Suppressor macrophage treated with lipopolysaccharide for 1 hour (primary cell): ENCODE measurements around the gene KCTD2.
"Not testable (repeated sequence)": the region's sequence is repeated elsewhere in the genome, so short reads cannot be mapped to it uniquely, and the experiment has no call there.

Experiments used
- DNase-seq, 3 donors: peaks; one replicate each; pipeline ENCODE4 v3.0.0-alpha.2; 2020 to 2022

KCTD2 gene

DNA sequence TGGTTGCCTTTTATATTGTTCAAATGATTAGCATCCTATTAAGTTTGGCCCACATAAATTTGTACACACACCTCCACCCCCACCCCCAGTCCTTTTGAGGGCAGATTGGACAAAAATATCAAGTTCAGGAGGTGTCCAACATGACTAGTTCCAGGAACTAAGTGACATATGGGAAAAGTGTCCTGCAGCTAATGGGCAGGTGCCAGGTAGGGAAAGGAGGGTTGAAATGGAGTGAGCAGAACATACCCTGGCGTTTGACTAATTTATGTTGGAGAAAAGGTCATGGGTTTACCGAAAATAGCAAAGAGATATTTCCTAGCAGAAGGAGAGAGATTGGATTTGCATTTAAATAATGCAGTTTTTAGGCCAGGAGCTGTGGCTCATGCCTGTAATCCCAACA lies 4.9 kb downstream of the KCTD2 start:
- DNase-seq, result no peak

DNA sequence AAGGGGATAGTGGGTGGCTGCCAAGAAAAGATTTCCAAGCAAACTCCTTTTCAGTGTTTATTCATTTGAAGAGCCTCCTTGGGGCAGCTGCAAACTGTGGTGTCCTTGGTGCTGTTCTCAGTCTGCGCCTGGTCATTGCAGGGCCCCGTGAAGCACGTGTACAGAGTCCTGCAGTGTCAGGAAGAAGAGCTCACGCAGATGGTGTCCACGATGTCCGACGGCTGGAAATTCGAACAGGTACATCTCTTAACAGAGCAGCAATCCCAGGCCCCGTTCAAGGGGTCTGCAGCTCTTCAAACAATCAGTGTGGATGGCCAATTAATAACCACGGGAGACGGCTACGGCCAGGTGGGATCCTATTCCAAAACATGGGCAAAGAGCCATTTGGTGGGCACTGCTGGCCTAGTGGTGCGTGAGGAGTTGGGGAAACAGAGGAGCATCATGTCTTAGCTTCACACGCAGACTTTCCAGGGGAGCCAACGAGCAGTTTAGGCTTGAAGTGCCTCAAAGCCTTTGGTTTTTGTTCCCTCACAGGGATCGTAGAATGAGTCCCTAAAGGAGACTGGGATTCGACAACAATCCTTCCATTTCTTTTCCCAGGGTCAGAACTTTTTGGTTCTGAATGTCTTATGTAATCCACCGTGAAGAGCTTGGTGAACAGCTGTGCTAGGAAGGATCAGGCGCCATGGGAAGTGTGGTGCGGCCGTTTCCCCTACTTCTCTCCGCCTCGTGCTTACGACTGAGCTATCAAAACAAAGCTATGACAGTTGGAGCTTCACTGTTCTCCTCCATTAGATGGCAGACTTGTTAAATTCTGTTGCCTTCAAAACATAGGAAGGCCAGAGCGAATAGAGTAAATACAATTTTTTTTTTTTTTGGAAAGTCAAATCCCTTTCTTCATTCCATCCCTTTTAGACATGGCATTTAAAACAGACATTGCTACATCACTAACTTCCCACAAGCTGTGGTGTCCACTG lies 12.6 kb downstream of the KCTD2 start:
- peak; percentile 64 to 76 (median 73) for DNase-seq

GRCh38 chr17:75060434-75061054 lies 13.5 kb downstream of the KCTD2 start:
- DNase-seq, result no peak

DNA sequence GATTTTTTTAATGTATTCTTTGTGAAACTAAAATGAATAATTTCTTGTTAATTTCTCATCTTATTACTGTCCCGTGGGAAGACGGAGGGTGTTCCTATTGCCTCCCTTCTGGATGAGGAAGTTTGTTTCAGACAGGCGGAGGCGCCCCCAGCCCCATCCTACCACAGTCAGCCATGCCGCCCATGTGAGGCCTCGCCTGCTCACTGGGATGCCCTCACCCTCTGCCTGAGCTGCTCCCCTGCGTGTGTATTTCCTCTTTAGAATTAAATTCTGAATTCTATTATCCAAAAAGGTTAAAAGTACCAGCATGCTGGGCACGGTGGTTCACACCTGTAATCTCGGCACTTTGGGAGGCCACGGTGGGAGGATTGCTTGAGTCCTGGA lies 14.0 kb downstream of the KCTD2 start:
- no peak for DNase-seq

DNA sequence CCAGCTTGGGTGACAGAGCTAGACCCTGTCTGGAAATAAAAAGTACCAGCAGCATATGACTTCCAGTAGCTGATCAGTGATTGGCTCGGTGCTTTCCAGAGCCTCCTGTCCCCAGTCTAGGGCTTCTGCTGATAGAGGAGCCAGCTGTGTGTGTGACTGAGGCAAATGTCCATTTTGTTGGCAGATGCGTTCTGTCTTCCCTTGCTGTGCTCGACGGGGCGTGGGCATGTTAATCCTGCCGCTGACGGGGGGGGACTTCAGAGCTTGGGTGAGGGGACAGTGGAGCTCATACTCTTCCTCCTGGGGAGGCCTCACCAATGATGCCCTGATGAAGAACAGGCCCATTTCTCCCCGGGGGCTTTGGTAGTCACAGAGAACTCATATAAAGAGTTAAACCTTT lies 14.6 kb downstream of the KCTD2 start:
- no peak for DNase-seq

- DNase-seq, result no peak
Observed at GRCh38 chr17:75063201-75063600, 16.2 kb downstream of the KCTD2 start.

DNA sequence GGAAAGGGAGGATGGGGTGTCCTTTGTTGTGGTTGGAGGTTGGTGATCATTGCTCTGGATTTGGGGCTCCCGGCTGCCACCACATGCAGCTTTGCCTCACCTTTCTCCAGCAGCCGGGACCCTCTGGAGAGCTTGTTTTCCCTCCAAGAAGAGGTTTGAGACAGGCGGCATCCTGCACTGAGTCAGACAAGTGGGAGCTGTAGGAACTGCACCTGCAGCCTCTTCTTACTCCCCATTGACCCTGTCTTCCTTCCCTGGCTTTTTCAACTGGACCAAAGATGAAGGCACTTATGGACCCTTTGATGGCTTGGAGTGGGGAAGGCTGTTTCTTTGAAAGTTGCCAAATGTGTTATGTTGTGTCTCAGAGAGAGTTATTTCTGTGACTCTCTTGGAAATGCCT lies 16.6 kb downstream of the KCTD2 start:
- DNase-seq, result no peak

DNA sequence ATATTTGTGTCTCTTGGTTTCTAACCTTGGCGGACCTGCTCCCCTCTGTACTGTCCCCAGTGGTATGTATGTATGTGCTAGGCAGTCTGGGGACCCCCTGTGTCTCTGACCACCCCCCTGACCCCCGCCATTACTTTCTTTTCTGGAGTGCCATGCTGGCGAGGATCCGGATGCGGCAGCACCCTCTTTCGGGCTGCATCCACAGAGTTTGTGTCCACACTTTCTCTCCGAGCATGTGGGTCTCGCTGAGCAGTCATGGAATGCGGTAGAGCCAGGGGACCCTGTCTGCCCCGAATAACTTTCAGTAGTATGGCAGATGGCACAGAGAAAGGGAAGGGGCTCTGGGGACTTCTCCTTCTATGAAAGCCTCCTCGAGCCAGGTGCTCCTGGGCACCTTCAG lies 17.0 kb downstream of the KCTD2 start:
- no peak for DNase-seq

- DNase-seq, result no peak
Observed at GRCh38 chr17:75064460-75064859, 17.4 kb downstream of the KCTD2 start.

DNA sequence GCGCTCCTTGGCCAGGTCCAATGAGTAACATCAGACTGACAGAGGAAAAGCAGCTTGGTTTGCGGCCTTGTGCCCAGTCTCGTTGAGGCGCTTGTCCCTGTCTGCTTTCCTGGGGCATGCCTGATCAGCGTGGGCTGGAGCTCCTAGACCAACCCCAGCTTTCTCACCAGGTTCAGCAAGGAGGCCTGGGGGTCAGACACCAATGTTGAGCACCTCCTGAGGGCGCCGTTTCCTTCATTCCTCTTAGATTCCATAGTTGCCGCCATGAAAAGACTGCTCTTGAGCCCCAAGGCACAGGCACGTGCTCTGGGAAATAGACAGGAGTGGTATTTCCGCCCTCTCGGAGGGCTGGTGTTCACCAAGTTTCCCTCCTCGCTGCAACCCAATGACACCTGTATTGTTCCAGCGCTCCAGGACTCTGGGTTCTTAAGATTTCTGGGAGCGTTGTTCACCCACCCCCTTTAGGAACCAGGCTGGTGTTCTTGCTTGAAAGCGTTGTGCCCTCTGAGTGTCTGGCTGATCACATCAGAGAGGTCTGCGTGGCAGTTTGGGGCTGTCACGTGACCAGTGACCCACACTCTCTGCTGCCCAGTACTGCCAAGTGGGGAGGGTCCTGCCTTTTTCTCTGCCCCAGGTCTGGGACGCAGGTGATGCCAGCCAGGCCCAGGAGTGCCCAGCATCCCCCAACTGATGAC lies 18.0 kb downstream of the KCTD2 start:
- no peak for DNase-seq

DNA sequence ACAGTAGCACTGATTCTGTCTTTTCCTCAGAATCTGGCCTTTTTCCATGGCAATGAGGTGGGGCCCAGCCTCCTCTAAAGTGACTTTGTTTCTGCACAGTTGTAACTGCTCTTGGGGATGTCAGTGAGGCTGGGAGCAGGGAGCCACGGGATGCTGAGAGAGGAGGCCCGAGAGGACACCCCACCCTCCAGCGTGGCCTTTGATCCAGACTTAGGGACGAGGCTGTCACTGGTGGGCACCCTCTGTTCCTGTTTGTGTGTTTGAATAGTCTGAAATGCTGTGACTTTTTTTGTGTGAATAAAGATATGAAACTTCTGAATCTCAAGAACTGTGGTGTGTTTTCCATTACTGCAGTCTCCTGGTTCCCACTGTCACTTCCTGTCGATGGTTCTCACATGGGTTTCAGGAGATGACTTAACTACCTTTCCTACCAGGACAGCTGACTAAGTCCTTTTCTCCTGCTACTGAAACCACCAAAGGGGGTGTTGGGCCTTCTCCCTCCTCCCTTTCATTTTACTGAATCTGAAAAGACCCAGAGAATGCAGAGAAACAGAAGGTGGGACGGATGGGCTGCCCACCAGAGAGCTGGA lies 18.6 kb downstream of the KCTD2 start:
- DNase-seq, result peak; percentile 38 to 55 (median 43)

DNA sequence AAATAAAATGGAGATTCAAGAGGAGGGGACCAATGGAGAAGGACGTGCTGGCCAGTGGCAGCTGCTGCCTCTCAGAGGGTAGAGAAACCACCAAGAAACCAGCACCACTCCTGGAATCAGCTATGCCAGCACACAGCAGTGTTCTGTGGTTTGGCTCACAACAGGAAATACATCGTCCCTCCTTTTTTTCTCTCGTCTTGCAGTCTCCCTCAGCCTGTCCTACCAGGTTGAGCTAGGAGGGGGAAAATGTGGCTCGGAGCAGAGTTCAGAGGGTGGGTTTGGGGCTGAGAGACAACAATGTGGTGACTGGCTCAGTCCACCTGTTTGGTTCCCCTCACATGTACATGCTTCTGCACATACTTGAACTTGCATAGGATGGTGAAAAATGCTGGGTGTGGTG lies 20.8 kb downstream of the KCTD2 start:
- DNase-seq, result no peak

- no peak for DNase-seq
Observed at GRCh38 chr17:75068750-75069149, 21.7 kb downstream of the KCTD2 start.

GRCh38 chr17:75069783-75070182 lies 22.8 kb downstream of the KCTD2 start:
- peak; percentile 39 to 52 (median 42) for DNase-seq

DNA sequence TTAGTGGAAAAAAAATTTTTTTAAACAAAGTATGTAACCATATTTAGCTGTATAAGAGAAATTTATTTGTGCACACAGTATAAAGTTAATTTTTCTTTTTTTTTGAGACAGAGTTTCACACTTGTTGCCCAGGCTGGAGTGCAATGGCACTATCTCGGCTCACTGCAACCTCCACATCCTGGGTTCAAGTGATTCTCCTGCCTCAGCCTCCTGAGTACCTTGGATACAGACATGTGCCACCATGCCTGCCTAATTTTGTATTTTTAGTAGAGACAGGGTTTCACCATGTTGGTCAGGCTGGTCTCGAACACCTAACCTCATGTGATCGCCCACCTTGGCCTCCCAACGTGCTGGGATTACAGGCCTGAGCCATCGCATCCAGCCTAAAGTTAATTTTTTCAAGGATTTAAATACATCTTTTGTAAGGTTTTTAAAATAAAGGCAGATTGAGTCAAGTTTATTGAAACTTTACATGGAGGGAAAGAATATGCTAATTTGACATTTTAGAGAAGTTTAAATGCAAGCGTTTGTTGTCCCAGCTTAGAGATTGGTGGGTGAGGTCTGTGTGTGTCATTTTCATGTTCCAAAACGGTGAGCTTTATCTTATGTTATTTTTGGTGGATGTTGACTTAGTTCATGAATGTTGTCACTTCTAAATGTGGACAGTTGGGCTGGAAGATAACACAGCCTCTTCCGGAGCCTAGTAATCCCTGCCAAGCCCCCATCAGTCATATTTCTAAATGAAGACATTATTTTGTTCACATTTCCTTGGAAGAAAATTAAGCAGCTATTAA lies 24.6 kb downstream of the KCTD2 start:
- DNase-seq, result not testable (repeated sequence)

- DNase-seq, result not testable (repeated sequence)
Observed at GRCh38 chr17:75072909-75073308, 25.9 kb downstream of the KCTD2 start.

DNA sequence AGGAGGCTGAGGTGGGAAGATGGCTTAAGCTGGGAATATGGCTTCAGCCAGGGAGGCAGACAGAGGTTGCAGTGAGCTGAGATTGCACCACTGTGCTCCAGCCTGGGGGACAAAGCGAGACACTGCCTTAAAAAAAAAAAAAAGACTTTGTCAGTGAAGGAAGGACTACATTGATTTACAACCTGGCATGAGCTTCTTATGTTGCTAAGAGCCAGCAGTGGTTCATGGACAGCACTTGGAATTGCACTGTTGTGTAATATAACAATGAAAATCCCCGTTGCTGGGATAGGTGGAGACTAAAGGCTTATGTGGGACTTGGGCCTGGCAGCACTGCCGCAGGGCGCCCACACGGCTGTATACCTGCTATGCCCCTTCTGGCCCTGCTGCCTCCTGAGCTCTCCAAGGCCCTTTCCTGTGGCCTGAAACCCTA lies 26.6 kb downstream of the KCTD2 start:
- DNase-seq, result no peak

GRCh38 chr17:75074532-75074931 lies 27.5 kb downstream of the KCTD2 start:
- peak in 1 of 3 donors; percentile 27 for DNase-seq

- DNase-seq, result peak; percentile 86 to 92 (median 90)
Observed at GRCh38 chr17:75075597-75076336, 28.7 kb downstream of the KCTD2 start.

GRCh38 chr17:75077072-75077495 lies 30.1 kb downstream of the KCTD2 start:
- no peak for DNase-seq

DNA sequence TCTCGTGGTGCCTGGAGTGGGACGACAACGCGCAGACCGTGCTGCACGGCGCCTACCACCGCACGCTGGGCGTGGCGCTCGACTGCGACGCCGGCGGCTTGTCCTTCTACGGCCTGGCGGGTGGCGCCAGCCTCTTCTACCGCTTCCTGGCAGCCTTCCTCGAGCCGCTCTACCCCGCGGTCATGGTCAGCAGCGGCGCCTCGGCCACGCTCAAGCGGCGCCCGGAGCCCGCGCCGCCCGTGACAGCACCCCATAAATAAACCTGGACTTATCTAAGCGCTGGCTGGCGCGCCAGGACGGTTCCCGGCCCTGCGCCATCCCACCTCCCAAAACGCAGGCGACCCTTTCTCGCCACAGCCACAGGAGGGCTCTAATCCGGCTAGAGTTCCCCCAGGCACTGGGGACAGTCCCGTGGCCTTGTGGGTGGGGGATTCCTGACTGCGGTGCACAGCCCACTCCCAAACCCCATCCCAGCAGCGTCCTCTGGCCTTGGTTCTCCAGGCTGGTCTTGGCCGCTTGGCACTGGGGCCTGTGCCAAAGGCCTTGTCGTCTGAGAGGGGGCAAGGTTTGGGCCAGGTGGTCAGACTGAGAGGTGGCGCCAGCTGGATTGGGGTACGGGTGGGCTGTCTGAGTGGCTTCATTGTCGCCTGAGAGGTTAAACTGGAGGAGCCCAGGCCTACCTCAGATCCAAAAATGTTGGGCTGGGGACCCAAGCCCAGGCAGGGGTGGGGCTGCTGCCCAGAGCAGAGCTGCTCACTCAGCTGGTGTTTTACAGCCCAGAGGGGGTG lies 30.7 kb downstream of the KCTD2 start:
- DNase-seq, result peak; percentile 66 to 83 (median 77)
